NCI-H748 (cell line): ENCODE measurements around the gene SCGB1C1.

Experiments
- DNase-seq: peaks from one replicate; lab custom pipeline; 2025; ENCODE audit not compliant: unreplicated experiment; lab: John Stamatoyannopoulos, UW

The SCGB1C1 gene

GRCh38 chr11:241634-242033, 48.8 kb downstream of the SCGB1C1 start:
- no peak for DNase-seq
